ENCODE measurements around the gene ARID1B. TPM values are rescaled to one million over a fixed set of nuclear protein-coding genes. Genes with fewer than 3 reads are reported as not detected.
"Not testable (repeated sequence)": the region's sequence is repeated elsewhere in the genome, so short reads cannot be mapped to it uniquely, and the experiment has no call there.

ARID1B gene
- total RNA-seq, 2 donors from 2014 or later: 65.1 to 99.4 TPM

DNA sequence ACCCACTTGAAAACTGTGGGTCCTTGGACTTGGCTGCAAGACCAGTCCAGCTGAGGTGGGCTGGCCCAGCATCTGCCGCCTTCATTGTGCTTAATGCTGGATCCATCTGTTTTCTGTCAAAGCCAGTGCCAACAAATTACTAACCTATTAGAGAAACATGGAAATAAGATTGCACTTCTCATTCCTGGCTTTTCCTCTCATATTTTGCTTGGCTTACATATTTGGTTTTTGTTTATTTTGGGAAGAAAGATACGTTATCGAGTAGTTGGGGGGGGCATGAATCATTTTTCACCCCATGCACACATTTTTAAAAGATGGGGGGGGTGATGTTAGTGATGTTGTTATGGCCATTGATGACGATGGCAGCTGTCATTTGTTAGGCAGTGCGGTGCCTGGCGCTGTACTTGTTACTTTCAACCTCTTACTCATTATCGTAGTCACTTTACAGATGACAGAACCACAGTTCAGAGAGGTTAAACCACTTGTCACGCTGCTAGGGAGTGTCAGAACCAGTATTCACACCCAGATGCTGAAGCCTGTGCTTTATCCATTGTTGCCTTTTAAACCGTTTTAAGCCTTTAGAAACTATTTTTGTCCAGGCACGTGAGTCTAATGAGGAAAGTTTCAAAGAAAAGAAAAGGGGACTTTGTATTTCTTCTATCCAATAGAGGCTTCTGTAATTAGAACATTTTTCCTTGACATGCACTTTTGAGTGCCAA, 366.2 kb downstream of the ARID1B start:
- Histone ChIP-seq H3K4me3 (no peak overlapping the region), H3K4me1 (replicated peaks) (no peaks in the 10 kb centered on the region), H3K27ac (no peak overlapping the region), H3K9me3 (no peaks in the 10 kb centered on the region), H3K27me3 (replicated peaks; ENCODE audit: insufficient read depth) (no peaks in the 10 kb centered on the region), H3K36me3 (no peaks in the 10 kb centered on the region)
- DNase-seq (ENCODE audit: low spot score): no peak
- intact Hi-C loops (cut with DNase I): no loop called here
- TF ChIP-seq POLR2AphosphoS5 (IDR thresholded peaks at IDR 0.05) (no peak), CTCF (IDR thresholded peaks at IDR 0.05) (no peak), POLR2A (IDR thresholded peaks at IDR 0.05) (no peak)
- WGBS: 51% methylated on average over 10 of the region's 10 CpGs

DNA sequence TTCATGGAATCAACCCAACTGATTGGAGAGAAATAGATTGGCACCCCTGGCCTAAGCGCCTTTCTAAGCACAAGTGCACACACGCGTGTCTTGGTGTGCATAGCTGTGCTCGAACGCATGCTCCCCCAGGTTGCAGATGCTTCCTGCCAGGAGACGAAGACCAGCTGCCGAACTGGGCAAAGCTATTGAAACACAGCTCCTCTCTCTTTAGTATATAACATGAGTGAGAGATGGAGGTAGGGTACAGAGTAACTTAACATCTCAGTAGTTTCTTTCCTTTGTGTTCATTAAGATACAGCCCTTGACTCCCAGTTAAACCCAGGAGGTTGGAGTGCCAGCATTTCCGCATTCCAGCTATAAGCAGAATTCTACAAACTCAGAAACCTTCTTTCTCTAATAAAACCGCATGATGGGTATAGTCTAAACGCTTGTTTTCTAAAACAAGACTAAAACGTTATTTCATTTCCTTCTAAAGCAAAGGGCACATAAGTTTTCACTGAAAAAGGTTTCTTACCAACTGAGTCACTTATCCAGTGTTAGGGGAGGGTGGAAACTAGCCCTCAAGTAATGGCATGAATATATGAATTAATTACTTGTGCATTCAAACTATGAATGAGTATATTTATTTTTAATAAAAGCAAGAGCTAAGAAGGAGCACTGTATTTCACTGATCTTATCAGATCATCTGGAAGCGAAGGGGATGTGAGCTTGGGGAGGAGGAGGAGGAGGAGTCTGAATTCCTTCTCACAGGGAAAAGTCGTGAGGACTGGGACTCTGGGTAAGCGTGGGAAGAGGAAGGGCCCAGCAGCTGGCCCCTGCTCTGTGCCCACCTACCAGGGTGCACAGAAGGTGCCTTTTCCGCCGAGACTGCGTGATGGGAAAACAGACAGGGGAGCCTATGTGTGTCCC, 367.0 kb downstream of the ARID1B start:
- TF ChIP-seq CTCF (IDR thresholded peaks at IDR 0.05) (no peak), POLR2AphosphoS5 (IDR thresholded peaks at IDR 0.05) (no peak), POLR2A (IDR thresholded peaks at IDR 0.05) (no peak)
- 33% methylated on average over 17 of the region's 17 CpGs for WGBS
- Histone ChIP-seq H3K9me3 (no peaks in the 10 kb centered on the region), H3K36me3 (no peaks in the 10 kb centered on the region), H3K4me3 (no peak overlapping the region), H3K4me1 (replicated peaks) (no peaks in the 10 kb centered on the region), H3K27me3 (replicated peaks; ENCODE audit: insufficient read depth) (no peaks in the 10 kb centered on the region), H3K27ac (peak overlapping the region; percentile 22 to 56)
- intact Hi-C loops (cut with DNase I): no loop called here
- no peak for DNase-seq (ENCODE audit: low spot score)

GRCh38 chr6:157144859-157145568, 367.8 kb downstream of the ARID1B start:
- H3K4me1 ChIP-seq (replicated peaks): no peaks in the 10 kb centered on the region
- H3K27me3 ChIP-seq (replicated peaks; ENCODE audit: insufficient read depth): no peaks in the 10 kb centered on the region
- TF ChIP-seq POLR2AphosphoS5 (IDR thresholded peaks at IDR 0.05): peak; percentile 9
- TF ChIP-seq POLR2A (IDR thresholded peaks at IDR 0.05): no peak
- no peaks in the 10 kb centered on the region for H3K9me3 ChIP-seq
- H3K36me3 ChIP-seq: no peaks in the 10 kb centered on the region
- DNase-seq (ENCODE audit: low spot score): peak; percentile 48
- H3K4me3 ChIP-seq: no peak overlapping the region
- WGBS: 23% methylated on average over 19 of the region's 19 CpGs
- intact Hi-C loops (cut with DNase I): no loop called here
- peak overlapping the region; percentile 22 to 56 for H3K27ac ChIP-seq

DNA sequence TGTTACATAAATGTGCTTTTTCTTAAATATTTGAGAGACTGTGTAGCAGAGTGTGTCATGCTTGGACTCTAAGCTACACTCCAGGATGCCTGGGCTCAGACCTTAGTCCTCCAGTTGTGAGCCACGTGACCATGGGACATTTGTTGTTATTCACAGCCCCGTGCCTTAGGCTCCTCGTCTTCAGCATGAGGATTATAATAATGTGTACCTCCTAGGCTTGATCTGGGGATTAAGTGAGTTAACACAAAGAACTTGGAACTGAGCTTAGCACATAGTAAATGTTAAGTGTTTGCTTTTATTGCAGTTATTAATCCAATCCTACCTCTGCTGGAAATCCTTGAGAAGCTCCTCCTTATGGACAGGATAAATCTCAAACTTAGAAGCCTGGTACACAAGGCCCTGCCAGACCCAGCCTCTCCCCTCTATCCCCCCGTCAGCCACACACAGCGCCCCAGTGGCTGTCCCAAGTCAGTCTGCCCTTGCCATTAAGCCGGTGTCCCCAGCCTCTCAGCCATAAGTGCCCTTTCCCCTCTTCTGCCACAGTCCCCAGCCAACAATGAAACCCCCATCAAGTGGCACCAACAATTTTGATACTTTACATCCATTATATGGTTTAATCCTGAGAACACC, 368.6 kb downstream of the ARID1B start:
- Histone ChIP-seq H3K36me3 (no peaks in the 10 kb centered on the region), H3K27ac (peak overlapping the region in 1 of 2 donors; percentile 22), H3K9me3 (no peaks in the 10 kb centered on the region), H3K4me3 (no peak overlapping the region), H3K27me3 (replicated peaks; ENCODE audit: insufficient read depth) (no peaks in the 10 kb centered on the region), H3K4me1 (replicated peaks) (no peaks in the 10 kb centered on the region)
- DNase-seq (ENCODE audit: low spot score): no peak
- 69% methylated on average over 6 of the region's 6 CpGs for WGBS
- intact Hi-C loops (cut with DNase I): no loop called here
- TF ChIP-seq POLR2A (IDR thresholded peaks at IDR 0.05) (no peak), CTCF (IDR thresholded peaks at IDR 0.05) (no peak), POLR2AphosphoS5 (IDR thresholded peaks at IDR 0.05) (no peak)

DNA sequence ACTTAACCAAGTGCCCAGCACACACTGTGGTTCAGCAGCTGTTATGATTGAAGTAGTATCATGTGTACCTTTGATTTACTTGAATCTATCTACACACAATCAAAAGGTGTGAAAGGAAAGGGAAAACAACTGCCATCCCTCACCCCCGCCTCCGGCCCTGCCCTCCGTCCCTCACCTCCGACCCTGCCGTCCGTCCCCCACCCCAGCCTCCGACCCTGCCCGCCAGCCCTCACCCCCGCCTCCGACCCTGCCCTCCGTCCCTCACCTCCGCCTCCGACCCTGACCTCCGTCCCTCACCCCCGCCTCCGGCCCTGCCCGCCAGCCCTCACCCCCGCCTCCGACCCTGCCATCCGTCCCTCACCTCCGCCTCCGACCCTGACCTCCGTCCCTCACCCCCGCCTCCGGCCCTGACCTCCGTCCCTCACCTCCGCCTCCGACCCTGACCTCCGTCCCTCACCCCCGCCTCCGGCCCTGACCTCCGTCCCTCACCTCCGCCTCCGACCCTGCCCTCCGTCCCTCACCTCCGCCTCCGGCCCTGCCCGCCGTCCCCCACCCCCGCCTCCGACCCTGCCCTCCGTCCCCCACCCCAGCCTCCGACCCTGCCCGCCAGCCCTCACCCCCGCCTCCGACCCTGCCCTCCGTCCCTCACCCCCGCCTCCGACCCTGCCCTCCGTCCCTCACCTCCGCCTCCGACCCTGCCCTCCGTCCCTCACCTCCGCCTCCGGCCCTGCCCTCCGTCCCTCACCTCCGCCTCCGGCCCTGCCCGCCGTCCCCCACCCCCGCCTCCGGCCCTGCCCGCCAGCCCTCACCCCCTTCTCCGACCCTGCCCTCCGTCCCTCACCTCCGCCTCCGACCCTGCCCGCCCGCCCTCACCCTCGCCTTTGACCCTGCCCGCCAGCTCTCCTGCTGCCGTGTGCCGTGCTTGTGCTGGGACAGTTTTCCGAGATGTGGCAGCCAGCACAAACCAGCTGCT, 370.2 kb downstream of the ARID1B start:
- intact Hi-C loops (cut with DNase I); H3K9me3 ChIP-seq; H3K36me3 ChIP-seq; H3K27me3 ChIP-seq (replicated peaks; ENCODE audit: insufficient read depth); H3K27ac ChIP-seq; DNase-seq (ENCODE audit: low spot score); H3K4me3 ChIP-seq; H3K4me1 ChIP-seq (replicated peaks): not testable (repeated sequence)
- 93% methylated on average over 60 of the region's 74 CpGs for WGBS

All from prostate gland (tissue), 2 donors.